GM21381 (cell line): Measurements from ENCODE around the gene PAIP2B.

Source experiments
- ATAC-seq: cut with Tn5 transposase; IDR thresholded peaks from one replicate; pipeline ENCODE4 v1.9.1; 2021; ENCODE audit warnings: mild to moderate bottlenecking, moderate library complexity; ENCODE audit not compliant: unreplicated experiment

Gene PAIP2B

DNA sequence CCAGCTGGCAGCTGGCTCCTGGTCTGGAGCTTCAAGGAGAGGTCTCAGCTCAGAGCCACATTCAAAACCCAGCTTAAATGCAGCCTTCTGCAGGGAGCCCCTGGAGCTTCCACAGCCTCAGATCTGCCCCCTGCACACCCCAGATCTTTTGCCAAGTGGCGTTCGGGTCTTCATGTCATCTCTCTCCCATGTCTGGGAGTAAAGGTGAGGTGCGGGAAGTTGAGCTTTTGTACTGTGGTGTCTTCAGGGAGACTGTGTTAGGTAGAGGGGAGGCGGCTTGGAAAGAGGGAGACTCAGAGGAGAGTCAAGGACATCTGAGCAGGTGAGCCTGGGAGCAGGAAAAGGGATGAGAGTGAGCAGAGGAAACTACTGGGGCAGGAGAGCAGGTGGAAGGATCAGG, 71.1 kb downstream of the PAIP2B start:
- ATAC-seq = no peak

DNA sequence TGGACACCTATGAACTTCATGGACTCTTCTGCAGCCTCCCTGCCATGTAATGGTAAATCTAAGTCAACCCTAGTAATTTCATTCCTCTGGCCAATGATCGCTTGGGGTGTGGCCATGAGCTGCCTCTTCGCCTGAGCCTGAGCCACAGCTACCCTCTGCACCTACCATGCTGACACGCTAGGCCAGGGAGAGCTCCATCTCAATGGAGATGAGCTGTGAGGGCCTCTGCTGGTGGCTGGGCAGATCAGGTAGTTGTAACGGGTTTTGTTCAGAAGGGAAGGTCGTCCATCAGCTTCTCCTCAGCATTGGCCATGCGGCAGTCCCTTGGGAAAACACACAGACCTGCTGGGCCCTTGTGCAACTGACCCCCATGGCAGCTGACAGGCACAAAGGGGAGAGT, 72.1 kb downstream of the PAIP2B start:
- no peak for ATAC-seq

DNA sequence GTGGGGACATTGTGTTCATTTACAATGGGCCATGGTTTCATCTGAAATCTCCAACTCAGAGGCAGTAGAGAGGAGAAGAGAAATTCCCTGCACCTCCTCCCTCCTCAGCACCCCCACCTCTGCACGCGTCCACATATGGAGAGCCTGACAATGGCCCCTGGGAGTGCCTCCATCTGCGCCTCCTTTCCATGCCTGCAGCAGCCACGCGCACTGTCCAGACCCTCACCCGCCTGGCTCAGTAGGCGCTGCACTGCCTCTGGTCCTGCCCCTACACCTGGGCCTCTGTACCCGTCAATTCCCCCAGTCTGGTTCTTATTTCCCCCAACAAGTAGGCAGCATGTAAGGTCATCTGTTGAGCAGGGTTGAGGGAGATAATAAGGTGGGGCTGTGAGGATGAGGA, 72.6 kb downstream of the PAIP2B start:
- no peak for ATAC-seq

DNA sequence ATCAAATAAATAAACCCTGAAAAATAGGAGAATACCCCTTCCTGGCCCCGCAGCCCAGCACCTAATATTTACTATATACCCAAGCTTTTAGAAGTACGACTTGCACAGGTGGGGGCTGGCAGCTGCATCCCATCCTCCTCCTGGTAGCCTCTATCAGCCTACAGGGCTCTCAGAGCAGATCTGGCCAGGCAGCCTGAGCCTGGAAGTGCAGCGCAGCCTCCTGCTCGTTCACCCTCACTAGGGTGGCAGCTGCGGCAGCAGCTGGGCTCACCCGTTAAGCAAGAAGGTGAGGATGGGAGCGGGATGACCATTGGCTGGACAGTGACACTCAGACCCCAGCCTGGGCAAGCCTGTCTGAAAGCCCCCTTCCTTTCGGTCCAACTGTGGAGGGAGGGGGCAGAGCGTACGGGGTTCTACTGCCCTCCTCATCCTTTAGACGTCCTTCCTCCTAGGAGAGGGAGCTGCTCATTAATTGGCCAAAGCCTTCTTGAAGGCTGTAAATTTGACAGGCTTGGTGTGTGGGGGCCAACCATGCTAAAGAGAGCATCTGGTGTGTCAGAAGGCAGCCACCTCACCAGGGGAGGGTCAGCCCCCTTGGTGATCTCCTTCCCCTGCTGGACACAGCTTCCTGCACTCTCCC, 73.2 kb downstream of the PAIP2B start:
- ATAC-seq = no peak

DNA sequence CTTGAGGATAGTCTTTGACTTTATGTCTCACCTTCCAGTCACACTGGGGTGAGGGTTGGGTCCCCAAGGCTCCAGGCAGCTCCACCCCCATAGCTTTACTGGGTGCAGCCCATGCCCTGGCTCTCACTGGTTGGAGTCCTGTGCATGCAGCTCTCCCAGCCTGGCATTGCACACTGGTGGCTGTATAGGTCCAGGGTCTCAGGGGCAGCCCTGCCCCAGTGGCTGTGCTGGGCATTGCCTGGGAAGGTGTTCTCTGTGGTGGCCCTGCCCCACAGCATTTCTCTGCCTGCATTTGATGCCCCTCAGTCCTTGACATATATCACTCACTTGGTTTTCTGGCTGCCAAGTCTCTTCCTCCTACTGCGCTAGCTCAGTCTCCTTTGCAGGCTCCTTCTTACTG, 75.3 kb downstream of the PAIP2B start:
- ATAC-seq = no peak

DNA sequence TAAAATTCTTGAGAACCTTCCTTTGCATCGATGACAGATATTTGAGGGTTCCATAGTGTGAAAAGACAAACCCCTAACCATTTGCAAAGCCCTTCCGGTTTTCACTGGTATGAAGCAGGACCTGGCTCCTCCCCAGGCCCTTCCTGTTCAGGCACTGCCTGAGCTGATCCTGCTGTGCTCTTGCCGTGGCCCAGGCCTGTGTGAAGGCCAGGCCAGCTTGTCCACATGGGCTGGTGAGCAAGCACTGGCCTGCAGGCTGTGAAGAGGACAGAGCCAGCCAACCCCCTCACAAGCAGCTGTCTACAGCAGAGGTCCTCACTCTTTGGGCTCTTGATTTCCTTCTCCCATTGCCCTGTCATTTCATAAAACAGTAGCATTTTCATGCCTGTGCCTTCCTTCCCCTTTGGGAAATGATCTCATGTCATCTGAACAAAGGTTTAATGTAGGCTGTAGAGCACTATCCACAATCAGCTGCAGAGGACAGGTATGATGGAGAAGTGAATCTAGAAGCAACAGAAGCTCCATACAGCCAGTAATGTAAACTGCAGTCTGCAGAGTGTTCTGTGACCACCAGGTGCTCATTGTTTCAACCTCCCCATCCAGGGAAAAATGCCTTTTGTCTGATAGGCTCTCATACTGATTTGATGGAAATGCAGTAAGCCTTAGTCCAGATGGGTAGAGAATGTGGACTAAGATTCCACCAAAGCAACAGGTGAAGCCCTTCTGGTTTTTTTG, 76.7 kb downstream of the PAIP2B start:
- no peak for ATAC-seq

DNA sequence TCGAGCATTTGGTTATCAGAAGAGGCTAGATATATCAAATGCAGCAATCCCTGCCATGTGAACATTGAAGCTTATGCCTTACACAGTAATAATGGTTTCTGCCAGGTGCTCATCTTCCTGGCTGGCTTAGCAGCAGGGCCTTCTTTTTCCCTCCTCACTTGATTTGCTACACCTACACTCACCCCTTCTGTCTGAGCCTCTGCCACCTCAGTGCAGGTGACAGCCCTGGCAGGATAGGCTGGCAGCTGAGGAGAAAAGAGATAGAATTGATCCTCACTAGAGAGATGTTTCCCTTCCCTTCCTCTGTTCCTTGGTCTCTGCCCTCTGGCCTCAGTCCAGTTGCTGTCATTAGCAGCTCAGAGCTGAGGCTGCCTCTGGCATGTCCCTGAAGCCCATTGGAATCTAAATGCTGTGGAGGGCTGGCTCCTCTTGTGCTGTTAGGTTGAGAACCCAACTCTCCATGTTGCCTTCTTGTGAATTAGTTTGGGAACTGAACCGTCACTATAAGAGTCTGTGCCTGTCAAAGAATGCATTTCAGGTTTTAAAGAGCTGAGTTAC, 78.3 kb downstream of the PAIP2B start:
- no peak for ATAC-seq

DNA sequence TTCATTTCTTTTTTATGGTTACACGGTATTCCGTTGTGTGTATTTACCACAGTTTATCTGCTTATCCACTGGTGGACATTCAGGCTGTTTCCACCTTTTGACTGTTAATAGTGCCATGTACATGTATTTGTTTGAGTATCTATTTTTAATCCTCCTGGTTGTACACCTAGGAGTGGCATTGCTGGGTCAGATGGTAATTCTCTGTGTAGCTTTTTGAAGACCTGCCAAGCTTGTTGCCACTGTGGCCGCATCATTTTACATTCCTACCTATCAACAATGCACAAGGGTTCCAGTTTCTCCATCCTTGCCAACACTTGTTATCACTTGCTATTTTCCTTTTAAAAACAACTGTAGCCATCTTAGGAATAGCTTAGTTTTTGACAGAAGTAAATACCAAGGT, 83.1 kb downstream of the PAIP2B start:
- no peak for ATAC-seq

DNA sequence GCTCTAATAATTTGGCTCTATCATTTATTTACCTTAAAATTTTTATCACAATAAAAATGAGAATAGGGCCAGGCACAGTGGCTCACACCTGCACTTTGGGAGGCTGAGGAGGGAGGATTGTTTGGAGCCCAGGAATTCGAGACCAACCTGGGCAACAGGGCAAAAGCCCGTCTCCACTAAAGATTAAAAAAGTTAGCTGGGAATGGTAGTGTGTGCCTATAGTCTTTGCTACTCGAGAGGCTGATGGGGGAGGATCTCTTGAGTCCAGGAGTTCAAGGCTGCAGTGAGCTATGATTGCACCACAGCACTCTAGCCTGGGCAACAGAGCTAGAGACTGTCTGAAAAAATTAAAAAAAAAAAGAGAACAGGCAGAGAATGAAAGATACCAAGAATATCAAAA, 90.7 kb downstream of the PAIP2B start:
- ATAC-seq = no peak

DNA sequence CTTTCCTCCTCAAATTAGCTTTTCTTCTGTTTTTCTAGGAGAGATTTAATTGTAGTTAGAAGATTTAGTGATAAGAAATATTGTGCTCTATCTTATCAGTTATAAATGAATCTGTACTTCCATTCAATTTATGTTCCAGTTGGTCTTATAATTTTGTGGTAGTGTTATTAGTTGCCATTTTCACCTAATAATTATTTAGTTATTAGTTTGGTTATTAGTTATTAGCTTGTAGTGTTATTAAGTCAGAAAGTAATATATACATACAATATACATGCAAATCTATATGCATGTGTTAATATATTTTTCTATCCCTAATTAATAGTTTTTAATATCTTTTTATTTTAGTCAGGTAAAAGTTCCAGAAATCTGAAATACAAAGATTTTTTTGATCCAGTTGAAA, 93.3 kb downstream of the PAIP2B start:
- no peak for ATAC-seq
